Prostate gland (tissue), 2 donors: ENCODE measurements around the gene EP400. TPM values are rescaled to one million over a fixed set of nuclear protein-coding genes. Genes with fewer than 3 reads are reported as not detected.

Experiments used
- DNase-seq: peaks from one replicate; pipeline ENCODE4 v3.0.0-alpha.2; 2019; ENCODE audit warnings: low spot score
- H3K27ac ChIP-seq, 2 donors: fragments of 200-600 bp; sonication (generic); 2 replicates each; pipeline ENCODE4 v1.5.1; 2017 to 2019
- H3K27me3 ChIP-seq: fragments of 200-600 bp; sonication (generic); replicated peaks from 2 replicates; pipeline ENCODE4 v1.5.1; 2019; ENCODE audit not compliant: insufficient read depth
- H3K36me3 ChIP-seq, 2 donors: fragments of 200-600 bp; sonication (generic); 1 replicate in 1 of 2; 2 replicates in 1 of 2; pipeline versions ENCODE4 v1.5.1 to v1.8.1; 2017 to 2019
- H3K4me1 ChIP-seq: fragments of 200-600 bp; sonication (generic); replicated peaks from 2 replicates; pipeline ENCODE4 v1.5.1; 2019
- H3K4me3 ChIP-seq, 2 donors: fragments of 200-600 bp; sonication (generic); 2 replicates each; pipeline ENCODE4 v1.5.1; 2017 to 2019
- H3K9me3 ChIP-seq: fragments of 200-600 bp; sonication (generic); 2 replicates; pipeline ENCODE4 v1.5.1; 2017
- CTCF ChIP-seq, 4 experiments: fragments of 200-600 bp in 2 of 4; fragments of 450-650 bp in 2 of 4; sonication (generic) in 2 of 4; IDR thresholded peaks; 1 replicate in 3 of 4; 2 replicates in 1 of 4; pipeline ENCODE4 v1.5.1; 2016 to 2019; ENCODE audit warnings: antibody characterized with exemption in 4 of 4, mild to moderate bottlenecking in 2 of 4, moderate library complexity in 2 of 4
- POLR2A ChIP-seq: fragments of 450-650 bp; IDR thresholded peaks from one replicate; pipeline ENCODE4 v1.6.1; 2016; ENCODE audit warnings: antibody characterized with exemption, mild to moderate bottlenecking
- POLR2AphosphoS5 ChIP-seq: sonication (generic); formaldehyde crosslinking; IDR thresholded peaks from one replicate; pipeline ENCODE4 v1.6.1; 2017; ENCODE audit warnings: antibody characterized with exemption
- WGBS: methylation state at CpG from one replicate; pipeline ENCODE4 v1.1.5; 2018; 5-methylcytosine and 5-hydroxymethylcytosine counted together
- intact Hi-C: fragments of 100-400 bp; cut with DNase I; formaldehyde crosslinking; loops from one replicate; pipeline ENCODE4 v1.14.2; 2022
- small RNA-seq, 2 donors: library from RNA; depleted of rRNA; stranded (forward); fragments of <200 nt; gene quantifications; one replicate each; pipeline ENCODE3, GENCODE V24; 2016
- total RNA-seq, 2 donors: library from RNA; depleted of rRNA; stranded (reverse); fragments of >200 nt; gene quantifications; one replicate each; pipeline ENCODE4 v1.1.0, GENCODE V29; 2016

Gene EP400
- total RNA-seq, 2 donors from 2014 or later: 22.3 to 46.2 TPM

GRCh38 chr12:132130690-132131089 is 180.9 kb downstream of the EP400 start:
- Histone ChIP-seq H3K27me3 (no peaks in the 10 kb centered on the region), H3K4me1 (no peaks in the 10 kb centered on the region), H3K27ac (no peak overlapping the region), H3K4me3 (no peak overlapping the region), H3K36me3 (no peaks in the 10 kb centered on the region), H3K9me3 (no peaks in the 10 kb centered on the region)
- intact Hi-C loops: no loop called here
- no peak for DNase-seq
- WGBS: 98% methylated on average over 12 of the region's 14 CpGs
- TF ChIP-seq POLR2AphosphoS5: no peak
- TF ChIP-seq CTCF (IDR thresholded peaks at IDR 0.05): no peak
- TF ChIP-seq POLR2A: no peak

Small RNAs within 50 kb of the gene (small RNA-seq; reads per million reads assigned to genes)
- gene AC131009.3: 0 reads per million in 2 donors
- 0 reads per million in 2 donors for gene AC137590.2
- gene SNORA49: 2.8 to 7.8 reads per million in 2 donors

Other genes with a start within 250 kb of the EP400 start
- gene SFSWAP, start 238.9 kb upstream of the EP400 start, total RNA-seq: 10 to 100 TPM; 24.5 to 53.9 TPM
- gene MMP17, start 121.5 kb upstream of the EP400 start, total RNA-seq: 10 to 100 TPM in 1 of 2 donors, 1 to 10 TPM in 1; 1.1 to 35.7 TPM
- gene ULK1, start 55.3 kb upstream of the EP400 start, total RNA-seq: 10 to 100 TPM; 26.2 to 62.5 TPM
- gene PUS1, start 20.7 kb upstream of the EP400 start, total RNA-seq: 10 to 100 TPM; 17.4 to 17.8 TPM
- 10 to 100 TPM; 12.7 to 29.0 TPM for gene DDX51, start 194.4 kb downstream of the EP400 start, total RNA-seq
- 10 to 100 TPM; 12.4 to 32.5 TPM for gene NOC4L, start 194.5 kb downstream of the EP400 start, total RNA-seq